Panc1 (cell line): ENCODE results near the gene RASSF4. TPM values are rescaled to one million over a fixed set of nuclear protein-coding genes. Genes with fewer than 3 reads are reported as not detected.

Experiments used
- ATAC-seq: fragments of 200-7000 bp; cut with Tn5 transposase; 2 replicates; pipeline ENCODE4 v1.9.1; 2020; ENCODE audit warnings: mild to moderate bottlenecking, moderate library complexity
- BruUV-seq: library from RNA; stranded (reverse); fragments of 400-500 nt; replicated peaks from 2 replicates; lab custom pipeline; 2021; lab: Mats Ljungman, UMichigan
- CTCF ChIA-PET: fragments of 300-600 bp; sonication (Branson Sonifier 250); formaldehyde crosslinking; loops from one replicate; lab custom pipeline; 2022; ENCODE audit warnings: antibody characterized with exemption; lab: Charles Lee
- POLR2A ChIA-PET: fragments of 300-600 bp; sonication (Branson Sonifier 250); formaldehyde crosslinking; loops from one replicate; lab custom pipeline; 2022; ENCODE audit warnings: antibody characterized with exemption; lab: Charles Lee
- DNase-seq: peaks from one replicate; pipeline ENCODE4 v3.0.0-alpha.2; 2010; ENCODE audit warnings: low read depth, low spot score
- H3K27ac ChIP-seq: 2 replicates; pipeline ENCODE4 v1.5.1; 2011; ENCODE audit warnings: mild to moderate bottlenecking, low read length, inconsistent platforms
- H3K27me3 ChIP-seq: fragments of 200-500 bp; sonication (Bioruptor generic); 2 replicates; pipeline ENCODE4 v1.6.0; 2014; ENCODE audit warnings: low read length, inconsistent platforms; ENCODE audit not compliant: control insufficient read depth, insufficient read depth
- H3K36me3 ChIP-seq: fragments of 200-500 bp; sonication (Bioruptor generic); 2 replicates; pipeline ENCODE4 v1.5.1; 2014; ENCODE audit warnings: inconsistent platforms, mild to moderate bottlenecking, low read length, moderate library complexity; ENCODE audit not compliant: control insufficient read depth, insufficient read depth
- H3K4me1 ChIP-seq: 2 replicates; pipeline ENCODE4 v1.5.1; 2011; ENCODE audit warnings: inconsistent platforms, mild to moderate bottlenecking, low read length, moderate library complexity; ENCODE audit not compliant: control insufficient read depth, insufficient read depth
- H3K4me3 ChIP-seq, 2 experiments: 2 replicates each; pipeline ENCODE4 v1.5.1; 2011 to 2012; ENCODE audit warnings: low read depth in 2 of 2, low read length in 2 of 2, mild to moderate bottlenecking in 2 of 2, inconsistent platforms in 1 of 2, moderate library complexity in 1 of 2
- H3K9me3 ChIP-seq: fragments of 200-500 bp; sonication (Bioruptor generic); 2 replicates; pipeline ENCODE4 v1.5.1; 2014; ENCODE audit warnings: low read depth, mild to moderate bottlenecking, inconsistent platforms, low read length, moderate library complexity; ENCODE audit not compliant: control insufficient read depth, insufficient read depth
- POLR2AphosphoS5 ChIP-seq: IDR thresholded peaks from 2 replicates; pipeline ENCODE4 v1.6.1; 2012; ENCODE audit warnings: mild to moderate bottlenecking, low read depth, low read length, moderate library complexity
- REST ChIP-seq, 2 experiments: IDR thresholded peaks; 2 replicates each; pipeline ENCODE4 v1.6.1; 2011 to 2012; ENCODE audit warnings: low read depth in 2 of 2, control low read depth in 1 of 2, low read length in 1 of 2, mild to moderate bottlenecking in 1 of 2, moderate library complexity in 1 of 2; ENCODE audit not compliant: insufficient read depth in 1 of 2
- SIN3A ChIP-seq: IDR thresholded peaks from 2 replicates; pipeline ENCODE4 v1.6.1; 2012; ENCODE audit warnings: low read depth, mild to moderate bottlenecking, low read length, moderate library complexity, borderline replicate concordance; ENCODE audit not compliant: insufficient read depth
- TCF7L2 ChIP-seq: IDR thresholded peaks from 2 replicates; pipeline ENCODE4 v1.6.1; 2011; ENCODE audit warnings: mild to moderate bottlenecking, low read depth, low read length, inconsistent platforms
- in situ Hi-C: cut with HindIII; loops from 2 replicates; pipeline ENCODE4 v1.10.0; 2016; ENCODE audit warnings: low sequenced_read_pairs, low pct_unique_long_range_greater_than_20kb
- intact Hi-C: fragments of 100-400 bp; cut with micrococcal nuclease; formaldehyde crosslinking; loops from one replicate; pipeline ENCODE4 v1.10.0; 2022; ENCODE audit not compliant: unreplicated experiment
- total RNA-seq: library from RNA; stranded (reverse); gene quantifications from one replicate; pipeline ENCODE4 v1.2.1, GENCODE V29; 2021; ENCODE audit not compliant: unreplicated experiment
- TF ChIP-seq, protein P1 (sequence below): fragments of 450-650 bp; IDR thresholded peaks from 2 replicates; pipeline ENCODE4 v1.5.1; 2017; ENCODE audit warnings: mild to moderate bottlenecking

The RASSF4 gene
- total RNA-seq, 1 experiment from 2014 or later = 13.9 TPM

GRCh38 chr10:44978213-44978569 lies 18.6 kb downstream of the RASSF4 start:
- no peak for ATAC-seq
- H3K36me3 ChIP-seq = no peaks in the 10 kb centered on the region
- TSS peak; percentile 92 for BruUV-seq
- in situ Hi-C loops (no loop called here), intact Hi-C loops (no loop called here)
- peaks cover 86% of the 10 kb centered on the region for H3K4me1 ChIP-seq
- no peak for DNase-seq
- TF ChIP-seq POLR2AphosphoS5 = no peak
- no peak for TF ChIP-seq REST (IDR thresholded peaks at IDR 0.05; ENCODE audit: insufficient read depth in 1 of 2, low read depth in 2 of 2, low read length in 1 of 2)
- TF ChIP-seq SIN3A = no peak
- no peak for TF ChIP-seq TCF7L2
- TF ChIP-seq, protein P1, sequence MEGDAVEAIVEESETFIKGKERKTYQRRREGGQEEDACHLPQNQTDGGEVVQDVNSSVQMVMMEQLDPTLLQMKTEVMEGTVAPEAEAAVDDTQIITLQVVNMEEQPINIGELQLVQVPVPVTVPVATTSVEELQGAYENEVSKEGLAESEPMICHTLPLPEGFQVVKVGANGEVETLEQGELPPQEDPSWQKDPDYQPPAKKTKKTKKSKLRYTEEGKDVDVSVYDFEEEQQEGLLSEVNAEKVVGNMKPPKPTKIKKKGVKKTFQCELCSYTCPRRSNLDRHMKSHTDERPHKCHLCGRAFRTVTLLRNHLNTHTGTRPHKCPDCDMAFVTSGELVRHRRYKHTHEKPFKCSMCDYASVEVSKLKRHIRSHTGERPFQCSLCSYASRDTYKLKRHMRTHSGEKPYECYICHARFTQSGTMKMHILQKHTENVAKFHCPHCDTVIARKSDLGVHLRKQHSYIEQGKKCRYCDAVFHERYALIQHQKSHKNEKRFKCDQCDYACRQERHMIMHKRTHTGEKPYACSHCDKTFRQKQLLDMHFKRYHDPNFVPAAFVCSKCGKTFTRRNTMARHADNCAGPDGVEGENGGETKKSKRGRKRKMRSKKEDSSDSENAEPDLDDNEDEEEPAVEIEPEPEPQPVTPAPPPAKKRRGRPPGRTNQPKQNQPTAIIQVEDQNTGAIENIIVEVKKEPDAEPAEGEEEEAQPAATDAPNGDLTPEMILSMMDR = no peak
- H3K27me3 ChIP-seq = no peaks in the 10 kb centered on the region
- peak overlapping the region; percentile 38 to 83 for H3K4me3 ChIP-seq
- CTCF ChIA-PET = interaction anchor here (1.4 kb wide), 1 partner anchor 45 kb away, joined by 4 read pairs; no protein-coding TSS in a partner anchor
- H3K9me3 ChIP-seq = no peaks in the 10 kb centered on the region
- POLR2A ChIA-PET = no interaction called here
- H3K27ac ChIP-seq = peak overlapping the region; percentile 76

GRCh38 chr10:44978570-44979280 lies 19.1 kb downstream of the RASSF4 start, which contains the start of gene DEPP1:
Gene DEPP1 (minus strand): TSS chr10:44978809. CDS start chr10:44978030, 779 bp downstream.
- peak; percentile 51 for ATAC-seq
- Histone ChIP-seq H3K27me3 (no peaks in the 10 kb centered on the region), H3K36me3 (no peaks in the 10 kb centered on the region), H3K4me3 (peak within 1 kb of the TSS; percentile 38 to 83), H3K4me1 (peaks cover 83% of the 10 kb centered on the region), H3K27ac (peak within 1 kb of the TSS; percentile 76), H3K9me3 (no peaks in the 10 kb centered on the region)
- ChIA-PET POLR2A (no interaction called here), CTCF (interaction anchor here (1.4 kb wide), 1 partner anchor 46 kb away, joined by 4 read pairs; no protein-coding TSS in a partner anchor)
- BruUV-seq = no TSS peak
- in situ Hi-C loops = no loop called here
- TF ChIP-seq TCF7L2 (peak; percentile 35; the same call in 1 of the 2 replicates), POLR2AphosphoS5 (peak; percentile 98), REST (IDR thresholded peaks at IDR 0.05; ENCODE audit: insufficient read depth in 1 of 2, low read depth in 2 of 2, low read length in 1 of 2) (no peak)
- DNase-seq = peak; percentile 91
- intact Hi-C loops = no loop called here
